Measurements from ENCODE around the gene CDH8.

The CDH8 gene

GRCh38 chr16:62022688-62023087 lies 13.6 kb downstream of the CDH8 start:
- no peak for DNase-seq

DNA sequence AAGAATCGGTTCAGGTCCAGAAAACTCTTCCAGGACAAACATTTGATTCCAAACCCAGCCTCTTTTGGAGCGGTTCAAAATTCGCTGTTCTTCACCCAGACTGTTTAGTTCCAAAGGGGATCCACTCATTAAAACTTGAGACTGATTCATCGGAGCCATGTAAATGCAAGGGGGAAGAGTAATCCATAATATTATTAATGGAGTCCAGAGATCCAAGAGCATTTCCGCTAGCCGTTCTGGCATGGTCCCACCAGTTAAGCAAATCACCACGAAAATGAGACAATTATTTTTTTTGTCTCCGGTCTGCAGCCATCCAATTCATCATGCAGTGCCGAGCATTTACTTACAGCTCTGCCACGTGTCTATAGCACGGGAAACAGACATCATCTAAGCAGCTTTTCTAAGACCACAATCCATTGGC lies 15.1 kb downstream of the CDH8 start:
- no peak for DNase-seq

DNA sequence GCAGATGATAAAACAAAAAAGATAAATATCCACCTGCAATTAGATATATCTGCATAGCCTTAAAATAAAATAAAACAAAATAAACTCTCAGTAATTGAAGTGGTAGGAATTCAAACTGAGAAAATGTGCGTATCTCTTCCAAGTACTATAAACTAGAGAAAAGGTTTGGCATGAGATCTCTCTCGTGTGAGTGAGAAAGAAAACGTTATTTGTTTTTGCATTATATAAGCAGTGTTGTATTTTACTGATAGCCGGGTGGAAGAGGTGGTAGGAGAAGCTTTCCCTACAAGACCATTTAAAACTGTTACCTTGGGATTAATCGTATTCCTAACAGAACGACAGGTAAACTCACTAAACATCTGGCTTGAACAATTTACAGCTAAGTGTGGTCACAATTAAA lies 15.6 kb downstream of the CDH8 start:
- no peak for DNase-seq

DNA sequence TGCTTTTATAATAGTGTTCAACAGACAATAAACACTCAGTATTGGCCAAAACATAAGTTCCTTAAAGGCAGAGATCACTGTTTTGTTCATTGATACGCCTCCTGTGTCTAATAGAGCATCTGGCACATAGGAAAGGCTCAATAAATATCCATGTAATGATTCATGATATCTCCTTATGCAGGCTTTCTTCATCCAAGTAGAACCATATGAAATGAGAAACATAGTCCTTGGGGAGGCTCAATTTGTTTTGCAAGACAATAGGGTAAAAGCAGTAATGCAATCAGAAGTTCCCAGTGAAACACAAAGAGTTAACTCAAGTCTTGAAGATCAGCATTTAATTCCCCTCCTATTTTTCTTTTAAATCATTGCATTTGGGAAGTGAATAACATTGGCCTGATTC lies 16.4 kb downstream of the CDH8 start:
- no peak for DNase-seq

DNA sequence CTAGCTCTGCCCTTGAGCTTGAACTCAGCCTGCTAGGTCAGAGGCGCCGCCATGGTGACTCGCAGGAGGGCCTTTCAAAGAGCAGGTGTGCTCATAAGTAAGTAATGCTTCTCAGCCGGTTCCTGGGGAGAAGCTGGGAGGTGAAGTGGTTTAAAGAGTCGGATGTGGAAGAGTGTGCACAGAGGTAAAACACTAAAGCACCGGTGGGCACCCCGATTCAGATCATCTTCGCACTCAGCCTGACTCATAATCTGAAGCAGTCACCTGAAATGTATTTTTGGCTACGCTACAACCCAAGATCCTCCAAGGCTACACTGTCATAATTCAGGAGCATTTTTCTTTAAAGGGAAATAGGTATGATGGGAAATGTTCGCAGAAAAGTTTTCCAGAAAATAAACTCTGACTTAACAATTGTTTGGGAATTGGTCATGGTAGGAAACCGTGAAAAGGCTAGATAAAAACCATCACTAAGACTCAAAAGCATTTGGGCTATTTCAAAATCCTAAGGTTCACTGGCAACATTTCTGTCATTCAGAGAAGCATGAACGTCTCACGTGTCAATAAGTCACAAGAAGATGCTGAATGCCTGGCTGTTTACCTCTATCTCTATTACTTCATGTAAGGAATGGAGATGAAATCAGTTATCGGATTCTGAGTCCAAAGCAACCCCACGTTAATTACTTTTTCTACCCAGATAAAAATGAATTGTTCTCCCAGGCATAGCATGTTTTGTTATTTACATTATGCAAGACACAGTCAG lies 17.8 kb downstream of the CDH8 start:
- DNase-seq: no peak

- no peak for DNase-seq
Measured at GRCh38 chr16:62014319-62014923, 21.8 kb downstream of the CDH8 start.

DNA sequence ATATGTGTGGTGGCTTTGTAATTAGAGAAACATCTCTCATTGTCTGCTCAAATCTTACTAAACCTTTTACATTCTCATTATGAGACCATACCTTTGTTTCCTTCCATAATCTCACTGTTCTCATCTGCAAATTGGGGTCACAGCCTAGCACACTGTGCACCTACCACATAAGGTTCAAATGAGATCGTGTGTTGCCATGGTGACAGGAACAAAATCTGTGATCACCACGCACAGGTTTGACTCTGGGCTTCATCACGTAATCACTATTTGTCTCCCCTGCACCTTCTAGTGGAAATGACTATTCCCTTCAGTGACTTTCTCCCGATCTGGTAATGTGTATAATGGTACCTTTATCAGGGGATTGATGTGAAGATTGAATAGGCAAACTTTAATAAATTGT lies 26.1 kb downstream of the CDH8 start:
- no peak for DNase-seq

GRCh38 chr16:61998460-61998859 lies 37.8 kb downstream of the CDH8 start:
- no peak for DNase-seq

- no peak for DNase-seq
Measured at GRCh38 chr16:61993108-61993507, 43.1 kb downstream of the CDH8 start.

DNA sequence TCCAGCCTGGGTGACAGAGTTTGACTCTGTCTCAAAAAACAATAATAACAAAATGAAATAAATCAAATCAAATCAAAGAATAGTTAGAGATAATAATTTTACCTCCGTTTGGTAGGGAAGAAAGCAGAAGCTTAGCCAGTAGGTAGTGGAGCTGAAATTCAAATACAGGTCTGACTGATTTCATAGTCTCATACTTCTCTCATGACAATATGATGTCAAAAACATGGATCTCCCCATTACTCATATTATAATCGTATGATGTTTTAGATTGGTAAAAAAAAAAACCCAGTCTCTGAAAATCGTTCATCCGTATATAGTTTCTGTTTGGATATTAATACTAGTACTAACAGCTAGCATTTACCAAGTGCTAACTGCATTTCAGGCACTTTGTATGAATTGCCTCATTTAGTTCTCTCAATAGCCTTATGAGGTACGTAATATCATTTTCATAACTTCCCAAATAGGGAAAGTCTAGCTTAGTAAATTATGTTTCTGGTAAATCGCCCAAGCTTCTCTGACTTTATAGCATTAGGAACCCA lies 48.7 kb downstream of the CDH8 start:
- no peak for DNase-seq

GRCh38 chr16:61969077-61969382 lies 67.2 kb downstream of the CDH8 start:
- DNase-seq: no peak

DNA sequence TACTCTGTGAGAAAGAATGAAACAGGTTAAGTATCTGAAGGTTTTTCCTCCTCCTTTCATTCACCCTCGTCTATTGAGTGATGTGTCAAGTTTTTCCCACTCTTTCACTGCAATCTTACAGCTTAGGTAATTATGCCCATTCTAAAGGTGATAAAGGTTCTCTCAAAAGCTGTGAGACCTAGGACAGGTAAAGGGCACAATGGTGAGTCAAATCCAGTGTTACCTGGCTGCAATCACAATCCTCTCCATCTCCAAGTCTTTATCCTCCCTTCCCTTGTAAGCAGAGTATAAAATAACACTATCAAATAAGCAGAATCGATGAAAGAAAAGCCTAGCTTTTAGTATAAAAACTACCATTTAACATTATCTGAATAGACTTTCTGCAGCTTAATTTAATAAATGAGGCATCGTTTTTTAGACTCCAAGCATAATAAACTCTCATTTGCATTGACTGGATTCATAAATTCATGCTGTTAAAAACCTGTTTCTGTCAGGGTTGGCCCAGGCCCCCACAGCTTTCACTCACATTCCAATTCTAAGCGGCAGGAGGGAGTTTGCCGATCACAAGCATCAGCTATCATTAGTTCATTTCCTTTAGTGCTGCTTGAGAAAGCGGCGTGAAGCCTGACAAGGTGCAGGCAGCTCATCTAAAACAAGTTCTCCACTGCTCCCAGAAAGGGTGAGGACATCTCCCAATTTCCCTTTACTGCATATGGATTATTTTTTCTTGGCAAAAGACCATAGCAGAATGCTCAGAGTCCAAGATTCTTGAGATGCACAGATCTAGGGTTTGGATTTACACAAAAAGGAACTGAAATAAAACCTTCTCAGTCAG lies 67.8 kb downstream of the CDH8 start:
- no peak for DNase-seq

GRCh38 chr16:61957075-61957855 lies 79.0 kb downstream of the CDH8 start:
- no peak for DNase-seq

DNA sequence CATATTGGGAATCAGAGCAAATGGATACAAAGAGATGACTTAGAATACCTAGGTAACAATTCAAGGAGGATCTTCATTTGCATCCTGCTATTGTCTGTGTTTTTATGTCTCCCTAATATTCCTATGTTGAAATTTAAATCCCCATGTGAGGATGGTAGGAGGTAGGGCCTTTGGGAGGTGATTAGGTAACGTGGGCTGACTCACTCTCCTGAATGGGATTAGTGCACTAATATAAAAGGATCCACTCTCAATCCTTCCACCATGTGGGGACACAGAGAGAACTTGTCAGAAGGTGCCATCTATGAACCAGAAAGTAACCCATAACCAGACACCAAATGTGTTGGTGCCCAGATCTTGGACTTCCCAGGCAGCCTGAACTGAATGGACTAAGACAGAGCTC lies 83.4 kb downstream of the CDH8 start:
- DNase-seq: no peak

- no peak for DNase-seq
Measured at GRCh38 chr16:61948414-61948813, 87.8 kb downstream of the CDH8 start.

DNA sequence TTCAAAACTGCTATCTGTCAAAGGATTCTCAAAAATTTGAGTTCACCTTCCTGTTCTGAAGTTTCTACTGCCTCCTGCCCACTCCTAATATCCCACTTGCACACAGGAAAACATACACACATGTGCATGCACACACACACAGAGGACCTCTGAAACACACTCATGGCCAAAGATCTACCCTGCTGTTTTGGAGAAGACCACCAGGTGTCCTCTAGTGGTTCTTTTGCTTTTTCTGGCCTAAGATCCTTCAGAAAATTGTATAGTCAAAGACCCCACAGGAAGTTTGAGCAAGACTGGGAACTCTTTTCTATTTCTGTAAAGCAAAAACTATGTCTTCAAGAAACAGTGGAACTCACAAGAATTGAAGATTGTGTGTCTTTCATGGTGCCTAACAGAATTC lies 90.2 kb downstream of the CDH8 start:
- no peak for DNase-seq

DNA sequence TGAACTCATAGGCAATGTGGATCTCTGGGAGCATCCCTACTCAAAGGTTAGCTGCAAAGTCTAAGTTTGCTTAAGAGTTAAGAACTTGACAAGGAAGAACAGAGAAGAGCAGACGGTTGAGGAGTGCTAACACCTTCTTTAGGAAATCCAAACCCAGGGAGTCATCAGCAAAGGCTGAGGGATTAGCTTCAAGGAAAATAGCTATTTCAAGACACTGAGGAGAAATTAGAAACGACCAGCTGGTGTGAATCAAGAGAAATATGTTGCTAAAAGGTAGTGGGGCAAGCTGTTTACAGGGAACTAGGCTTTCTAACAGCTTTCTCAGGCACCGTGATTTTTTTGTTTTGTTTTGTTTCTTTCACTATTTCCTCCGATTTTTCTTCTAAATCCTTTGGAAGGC lies 90.7 kb downstream of the CDH8 start:
- no peak for DNase-seq

GRCh38 chr16:61944004-61944403 lies 92.2 kb downstream of the CDH8 start:
- DNase-seq: no peak

DNA sequence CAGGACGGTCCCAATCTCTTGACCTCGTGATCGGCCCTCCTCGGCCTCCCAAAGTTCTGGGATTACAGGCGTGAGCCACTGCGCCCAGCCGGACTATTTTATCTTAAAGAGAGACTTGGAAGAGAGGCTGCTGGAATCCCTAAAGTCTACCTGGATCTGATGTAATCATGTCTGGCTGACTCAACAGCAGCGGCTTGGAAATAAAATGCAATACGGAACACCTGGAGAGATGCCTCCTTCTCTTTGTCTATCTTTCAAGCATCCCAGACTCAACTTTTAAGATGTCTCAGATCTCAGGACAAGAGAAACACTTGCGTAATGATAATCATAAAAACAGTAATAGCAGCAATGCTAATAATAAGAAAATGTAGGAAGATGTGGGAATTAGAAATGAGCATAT lies 95.6 kb downstream of the CDH8 start:
- DNase-seq: no peak

DNA sequence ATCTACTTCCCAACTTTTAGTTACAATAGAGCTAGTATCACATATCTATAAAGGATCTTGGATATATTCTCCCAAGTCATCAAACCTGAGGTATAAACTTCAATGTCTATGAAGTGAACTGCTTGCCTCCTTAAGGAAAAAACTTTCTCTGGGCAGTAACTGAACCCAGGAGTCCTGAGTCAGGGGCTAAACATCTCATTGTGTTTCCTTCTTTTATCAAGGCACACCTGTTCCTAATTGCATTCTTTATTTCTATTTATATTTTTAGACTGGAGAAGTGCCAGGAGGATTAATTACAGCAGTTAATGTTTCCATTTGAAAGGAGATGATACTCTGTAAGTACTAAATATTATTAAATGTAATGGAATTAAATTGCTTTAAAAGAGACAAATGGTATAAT lies 98.6 kb downstream of the CDH8 start:
- DNase-seq: no peak

GRCh38 chr16:61936522-61936921 lies 99.7 kb downstream of the CDH8 start:
- no peak for DNase-seq

DNA sequence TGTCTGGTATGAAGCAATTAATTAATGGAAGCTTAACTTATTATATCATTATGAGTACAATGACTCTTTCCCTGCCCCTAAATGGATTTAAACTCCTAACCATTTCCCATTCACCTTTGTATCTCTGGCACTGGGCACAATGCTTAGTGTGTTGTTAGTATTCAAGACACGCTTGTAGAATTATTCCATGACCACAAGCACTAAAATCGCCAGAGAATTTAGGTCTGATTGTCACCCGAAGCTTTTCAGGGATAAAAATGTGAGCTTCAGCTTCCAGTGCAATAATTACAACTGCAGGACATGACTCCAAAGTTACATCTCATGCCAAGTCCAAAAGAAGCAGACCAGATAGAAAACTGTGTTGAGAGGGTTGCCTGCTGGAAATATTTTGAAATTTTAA lies 101.6 kb downstream of the CDH8 start:
- no peak for DNase-seq

- no peak for DNase-seq
Measured at GRCh38 chr16:61929776-61930175, 106.5 kb downstream of the CDH8 start.
